Measurements from ENCODE around the gene USO1.
"Not testable (repeated sequence)": the region's sequence is repeated elsewhere in the genome, so short reads cannot be mapped to it uniquely, and the experiment has no call there.

The USO1 gene

DNA sequence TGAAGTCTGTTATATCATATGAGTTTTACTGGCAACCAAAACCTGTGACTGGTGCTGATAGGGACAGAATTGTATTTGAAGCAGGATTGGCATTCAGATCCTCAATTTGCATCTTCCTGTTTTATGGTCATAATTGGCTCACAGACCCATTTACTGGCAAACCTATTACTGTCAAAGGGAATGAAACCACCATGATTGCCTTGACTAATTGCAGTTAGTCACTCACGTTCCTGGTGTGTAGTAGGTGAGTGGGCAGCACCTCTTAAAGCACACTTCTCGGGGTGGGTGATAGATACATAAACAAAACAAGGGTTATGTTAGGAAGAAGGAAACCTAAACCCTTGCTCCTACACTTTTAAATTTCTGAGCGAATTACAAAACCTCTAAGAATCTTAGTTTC is 96.8 kb downstream of the USO1 start:
- no peak for DNase-seq
- in situ Hi-C loops (cut with MboI; ENCODE audit: low pct_unique_long_range_greater_than_20kb, low sequenced_read_pairs) = no loop called here

DNA sequence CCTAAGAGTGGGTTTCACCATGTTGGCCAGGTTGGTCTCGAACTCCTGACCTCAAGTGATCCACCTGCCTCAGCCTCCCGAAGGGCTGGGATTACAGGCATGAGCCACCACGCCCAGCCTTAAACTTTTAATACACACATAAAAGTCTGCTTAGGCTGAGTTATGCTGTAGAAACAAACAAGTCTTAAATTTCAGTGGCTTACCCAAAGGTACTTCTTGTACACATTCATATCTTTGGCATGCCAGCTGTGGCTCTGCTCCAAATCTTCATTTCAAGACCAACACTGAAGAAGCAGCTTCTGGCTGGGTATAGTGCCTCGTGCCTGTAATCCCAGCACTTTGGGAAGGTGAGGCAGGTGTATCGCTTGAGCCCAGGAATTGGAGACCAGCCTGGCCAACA is 97.6 kb downstream of the USO1 start:
- DNase-seq = no peak
- in situ Hi-C loops (cut with MboI; ENCODE audit: low pct_unique_long_range_greater_than_20kb, low sequenced_read_pairs) = no loop called here

GRCh38 chr4:75822416-75822815 is 98.0 kb downstream of the USO1 start:
- in situ Hi-C loops (cut with MboI; ENCODE audit: low pct_unique_long_range_greater_than_20kb, low sequenced_read_pairs) = no loop called here
- DNase-seq = no peak

- DNase-seq = no peak
- in situ Hi-C loops (cut with MboI; ENCODE audit: low pct_unique_long_range_greater_than_20kb, low sequenced_read_pairs) = no loop called here
Measured at GRCh38 chr4:75823812-75824211, 99.4 kb downstream of the USO1 start.

- no peak for DNase-seq
Measured at GRCh38 chr4:75830906-75831305, 106.5 kb downstream of the USO1 start.

DNA sequence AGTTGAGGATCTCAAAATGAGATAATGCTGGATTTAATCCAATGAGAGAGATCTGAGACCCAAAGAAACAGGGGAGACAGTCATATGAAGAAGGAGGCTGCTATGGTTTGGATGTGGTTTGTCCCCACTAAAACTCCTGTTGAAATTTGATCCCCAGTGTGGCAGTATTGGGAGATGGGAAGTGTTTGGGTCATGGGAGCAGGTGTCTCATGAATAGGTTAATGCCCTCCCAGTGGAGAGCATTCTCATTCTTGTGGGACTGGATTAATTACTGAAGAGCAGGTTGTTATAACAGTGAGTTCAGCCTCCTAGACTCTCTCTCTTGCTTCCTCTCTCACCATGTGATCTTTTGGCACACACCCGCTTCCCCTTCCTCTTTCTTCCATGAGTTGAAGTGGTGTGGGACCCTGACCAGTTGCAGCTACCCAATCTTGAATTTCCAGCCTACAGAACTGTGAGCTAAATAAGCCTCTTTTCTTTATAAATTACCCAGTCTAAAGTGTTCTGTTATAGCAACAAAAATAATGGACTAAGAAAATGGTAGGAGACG is 107.6 kb downstream of the USO1 start:
- in situ Hi-C loops (cut with MboI; ENCODE audit: low pct_unique_long_range_greater_than_20kb, low sequenced_read_pairs) = no loop called here
- DNase-seq = peak; percentile 67

More at GRCh38 chr4:75830906-75831305, 106.5 kb downstream of the USO1 start:
- in situ Hi-C loops (cut with MboI; ENCODE audit: low pct_unique_long_range_greater_than_20kb, low sequenced_read_pairs) = no loop called here

- in situ Hi-C loops (cut with MboI; ENCODE audit: low pct_unique_long_range_greater_than_20kb, low sequenced_read_pairs) = no loop called here
- no peak for DNase-seq
Measured at GRCh38 chr4:75834095-75834771, 109.9 kb downstream of the USO1 start.

DNA sequence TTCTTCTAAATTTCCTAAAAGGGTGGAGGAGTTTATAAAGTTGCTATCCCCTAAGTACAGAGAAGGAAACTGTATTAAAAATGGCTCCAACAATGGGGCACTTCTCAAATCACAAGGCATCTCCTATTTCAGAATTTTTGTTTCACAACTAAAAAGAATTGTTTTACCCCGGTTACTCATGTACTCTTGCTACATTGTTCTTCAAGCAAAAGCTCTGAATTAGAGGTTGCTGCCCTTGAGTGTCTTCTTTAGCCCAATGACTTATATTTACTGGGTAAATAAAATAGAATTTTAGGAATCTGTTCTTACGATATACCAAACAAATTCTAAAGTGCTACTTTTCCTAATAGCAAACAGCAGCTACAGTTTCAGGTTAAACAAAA is 110.4 kb downstream of the USO1 start:
- no peak for DNase-seq
- in situ Hi-C loops (cut with MboI; ENCODE audit: low pct_unique_long_range_greater_than_20kb, low sequenced_read_pairs) = no loop called here

- no peak for DNase-seq
- in situ Hi-C loops (cut with MboI; ENCODE audit: low pct_unique_long_range_greater_than_20kb, low sequenced_read_pairs) = no loop called here
Measured at GRCh38 chr4:75841641-75842520, 117.5 kb downstream of the USO1 start.

DNA sequence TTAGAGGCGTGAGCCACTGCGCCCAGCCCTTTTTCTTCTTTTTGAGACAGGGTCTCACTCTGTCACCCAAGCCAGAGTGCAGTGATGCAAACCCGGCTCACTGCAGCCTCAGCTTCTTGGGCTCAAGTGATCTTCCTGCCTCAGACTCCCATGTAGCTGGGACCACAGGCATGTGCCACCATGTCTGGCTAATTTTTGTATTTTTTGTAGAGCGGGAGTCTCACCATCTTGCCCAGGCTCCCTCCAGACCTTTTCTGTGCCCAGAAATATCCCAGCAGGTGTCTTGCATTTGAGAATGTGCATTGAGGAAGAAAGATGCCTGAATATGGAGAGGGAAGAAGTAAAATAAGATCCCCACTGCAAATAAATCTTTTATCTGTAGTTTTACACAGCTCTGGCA is 119.2 kb downstream of the USO1 start:
- no peak for DNase-seq
- in situ Hi-C loops (cut with MboI; ENCODE audit: low pct_unique_long_range_greater_than_20kb, low sequenced_read_pairs) = no loop called here

DNA sequence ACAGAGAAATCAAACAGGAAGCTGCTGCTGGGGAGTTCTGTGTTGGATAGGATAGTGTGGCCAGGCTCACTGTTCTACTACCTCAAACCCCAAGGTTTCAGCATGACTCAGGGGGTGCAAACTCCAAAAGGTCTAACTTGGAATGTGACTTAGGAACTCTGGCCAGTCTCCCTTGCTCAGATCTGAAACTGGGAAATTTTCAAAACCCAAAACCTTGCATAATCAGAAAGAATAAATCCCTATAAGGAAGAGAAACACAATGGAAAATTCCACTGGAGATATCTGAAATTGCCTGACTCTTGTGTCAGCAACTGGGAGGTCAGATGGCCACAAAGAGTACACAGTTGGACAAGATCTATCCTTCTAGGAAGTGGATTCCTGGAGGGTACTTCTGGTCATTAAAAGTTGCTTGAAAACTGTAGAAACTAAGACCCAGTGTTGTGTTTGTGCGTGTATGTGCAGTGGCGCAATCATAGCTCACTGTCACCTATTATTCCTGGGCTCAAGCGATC is 119.8 kb downstream of the USO1 start:
- DNase-seq = no peak
- in situ Hi-C loops (cut with MboI; ENCODE audit: low pct_unique_long_range_greater_than_20kb, low sequenced_read_pairs) = no loop called here

- in situ Hi-C loops (cut with MboI; ENCODE audit: low pct_unique_long_range_greater_than_20kb, low sequenced_read_pairs) = no loop called here
Measured at GRCh38 chr4:75845992-75846391, 121.6 kb downstream of the USO1 start.

DNA sequence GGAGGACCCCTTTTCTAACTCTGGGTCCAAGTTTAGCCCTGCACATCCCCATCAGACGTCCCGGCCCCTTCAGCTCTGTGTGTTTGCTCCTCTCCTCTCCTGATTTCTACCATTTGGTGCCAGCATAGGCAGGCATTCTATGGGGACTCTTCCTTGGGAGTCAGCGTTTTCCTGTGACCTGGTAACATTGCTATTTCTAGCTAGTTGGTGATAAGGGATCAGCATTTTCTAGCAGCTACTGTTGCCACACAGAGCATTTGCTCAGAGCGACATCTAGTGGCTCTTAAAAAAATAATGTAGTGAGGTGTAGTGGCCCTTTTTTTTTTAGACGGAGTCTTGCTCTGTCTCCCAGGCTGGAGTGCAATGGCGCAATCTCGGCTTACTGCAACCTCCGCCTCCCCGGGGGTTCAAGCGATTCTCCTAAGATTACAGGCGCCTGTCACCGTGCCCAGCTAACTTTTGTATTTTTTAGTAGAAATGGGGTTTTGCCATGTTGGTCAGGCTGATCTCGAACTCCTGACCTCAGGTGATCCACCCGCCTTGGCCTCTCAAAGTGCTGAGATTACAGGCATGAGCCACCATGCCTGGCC is 123.9 kb downstream of the USO1 start:
- DNase-seq = peak; percentile 84
- in situ Hi-C loops (cut with MboI; ENCODE audit: low pct_unique_long_range_greater_than_20kb, low sequenced_read_pairs) = not testable (repeated sequence)

More at GRCh38 chr4:75845992-75846391, 121.6 kb downstream of the USO1 start:
- DNase-seq = no peak

DNA sequence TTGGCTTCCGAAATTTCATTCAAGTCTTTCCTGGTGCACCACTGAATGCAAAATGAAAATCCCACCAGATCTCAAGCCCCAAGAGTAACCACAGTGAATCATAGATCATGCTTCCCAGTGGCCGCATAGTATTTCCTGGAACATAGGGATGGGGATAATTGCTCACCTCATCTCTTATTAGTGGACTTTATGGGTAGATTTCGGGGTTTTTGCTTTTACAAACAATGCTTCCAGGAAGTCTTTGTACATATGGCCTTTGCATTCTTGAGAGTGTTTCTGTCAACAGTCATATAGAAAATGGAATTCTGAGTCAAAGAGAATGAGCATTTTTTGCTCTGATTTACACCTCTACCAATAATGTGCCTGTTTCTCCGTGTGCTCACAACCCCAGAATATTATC is 124.5 kb downstream of the USO1 start:
- no peak for DNase-seq
- in situ Hi-C loops (cut with MboI; ENCODE audit: low pct_unique_long_range_greater_than_20kb, low sequenced_read_pairs) = no loop called here

DNA sequence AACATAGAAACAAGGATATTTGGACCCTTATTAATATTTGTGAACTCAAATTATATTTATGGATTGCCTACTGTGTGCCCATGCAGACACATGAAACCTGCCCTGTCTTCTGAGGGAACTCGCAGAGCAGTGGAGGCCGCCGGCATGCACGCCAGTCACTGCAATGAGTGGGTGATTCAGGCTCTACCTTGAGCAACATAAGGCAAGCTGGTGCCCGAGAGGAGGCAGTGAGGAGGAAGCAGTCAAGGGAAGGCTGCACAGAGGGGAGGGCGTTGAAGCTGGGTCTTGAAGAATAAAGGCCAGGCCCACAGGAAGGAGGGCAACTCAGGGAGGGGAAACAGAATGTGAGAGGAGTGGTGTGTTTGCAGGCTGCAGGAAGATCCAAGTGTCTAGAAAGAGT is 125.1 kb downstream of the USO1 start:
- DNase-seq = peak; percentile 28
- in situ Hi-C loops (cut with MboI; ENCODE audit: low pct_unique_long_range_greater_than_20kb, low sequenced_read_pairs) = no loop called here

- no peak for DNase-seq
- in situ Hi-C loops (cut with MboI; ENCODE audit: low pct_unique_long_range_greater_than_20kb, low sequenced_read_pairs) = no loop called here
Measured at GRCh38 chr4:75858721-75859120, 134.3 kb downstream of the USO1 start.

- in situ Hi-C loops (cut with MboI; ENCODE audit: low pct_unique_long_range_greater_than_20kb, low sequenced_read_pairs) = no loop called here
- no peak for DNase-seq
Measured at GRCh38 chr4:75860606-75861005, 136.2 kb downstream of the USO1 start.

Data from KBM-7 (cell line).